Measurements from ENCODE around the gene DCDC2C.

Gene DCDC2C

GRCh38 chr2:3848776-3849175 lies 145.4 kb downstream of the DCDC2C start:
- Mint-ChIP-seq H3K4me1 (ENCODE audit: low read depth) (no peaks in the 10 kb centered on the region), H3K4me3 (no peak overlapping the region), H3K27ac (no peak overlapping the region), H3K36me3 (ENCODE audit: low read depth) (no peaks in the 10 kb centered on the region), H3K9me3 (peaks cover 15% of the 10 kb centered on the region), H3K27me3 (ENCODE audit: low read depth) (no peaks in the 10 kb centered on the region)
- no peak for DNase-seq (ENCODE audit: low spot score)

GRCh38 chr2:3849213-3849612 lies 145.8 kb downstream of the DCDC2C start:
- H3K4me3 Mint-ChIP-seq = no peak overlapping the region
- no peak for DNase-seq (ENCODE audit: low spot score)
- peaks cover 15% of the 10 kb centered on the region for H3K9me3 Mint-ChIP-seq
- no peaks in the 10 kb centered on the region for H3K36me3 Mint-ChIP-seq (ENCODE audit: low read depth)
- no peaks in the 10 kb centered on the region for H3K27me3 Mint-ChIP-seq (ENCODE audit: low read depth)
- H3K27ac Mint-ChIP-seq = no peak overlapping the region
- H3K4me1 Mint-ChIP-seq (ENCODE audit: low read depth) = no peaks in the 10 kb centered on the region

- H3K27me3 Mint-ChIP-seq (ENCODE audit: low read depth) = no peaks in the 10 kb centered on the region
Observed at GRCh38 chr2:3857576-3857975, 154.2 kb downstream of the DCDC2C start.

GRCh38 chr2:3864943-3865865 lies 161.8 kb downstream of the DCDC2C start:
- no peaks in the 10 kb centered on the region for H3K27me3 Mint-ChIP-seq (ENCODE audit: low read depth)
- H3K36me3 Mint-ChIP-seq (ENCODE audit: low read depth) = no peaks in the 10 kb centered on the region
- H3K27ac Mint-ChIP-seq = no peak overlapping the region
- no peaks in the 10 kb centered on the region for H3K4me1 Mint-ChIP-seq (ENCODE audit: low read depth)
- no peak overlapping the region for H3K4me3 Mint-ChIP-seq
- DNase-seq (ENCODE audit: low spot score) = no peak
- H3K9me3 Mint-ChIP-seq = no peaks in the 10 kb centered on the region

More at GRCh38 chr2:3857576-3857975, 154.2 kb downstream of the DCDC2C start:
- Mint-ChIP-seq H3K36me3 (ENCODE audit: low read depth) (no peaks in the 10 kb centered on the region), H3K9me3 (peaks cover 9% of the 10 kb centered on the region), H3K4me3 (no peak overlapping the region), H3K27ac (no peak overlapping the region), H3K4me1 (ENCODE audit: low read depth) (no peaks in the 10 kb centered on the region)
- no peak for DNase-seq (ENCODE audit: low spot score)

- no peak overlapping the region for H3K4me3 Mint-ChIP-seq
- no peaks in the 10 kb centered on the region for H3K36me3 Mint-ChIP-seq (ENCODE audit: low read depth)
- no peak for DNase-seq (ENCODE audit: low spot score)
- H3K9me3 Mint-ChIP-seq = no peaks in the 10 kb centered on the region
- H3K27ac Mint-ChIP-seq = no peak overlapping the region
- H3K27me3 Mint-ChIP-seq (ENCODE audit: low read depth) = no peaks in the 10 kb centered on the region
- H3K4me1 Mint-ChIP-seq (ENCODE audit: low read depth) = no peaks in the 10 kb centered on the region
Observed at GRCh38 chr2:3867469-3867868, 164.1 kb downstream of the DCDC2C start.

GRCh38 chr2:3868012-3868805 lies 164.8 kb downstream of the DCDC2C start:
- no peaks in the 10 kb centered on the region for H3K9me3 Mint-ChIP-seq
- no peak for DNase-seq (ENCODE audit: low spot score)
- H3K36me3 Mint-ChIP-seq (ENCODE audit: low read depth) = no peaks in the 10 kb centered on the region
- no peak overlapping the region for H3K27ac Mint-ChIP-seq
- no peaks in the 10 kb centered on the region for H3K4me1 Mint-ChIP-seq (ENCODE audit: low read depth)
- H3K4me3 Mint-ChIP-seq = no peak overlapping the region
- no peaks in the 10 kb centered on the region for H3K27me3 Mint-ChIP-seq (ENCODE audit: low read depth)

- Mint-ChIP-seq H3K27ac (no peak overlapping the region), H3K27me3 (ENCODE audit: low read depth) (no peaks in the 10 kb centered on the region), H3K4me3 (no peak overlapping the region), H3K36me3 (ENCODE audit: low read depth) (no peaks in the 10 kb centered on the region), H3K9me3 (no peaks in the 10 kb centered on the region), H3K4me1 (ENCODE audit: low read depth) (no peaks in the 10 kb centered on the region)
- no peak for DNase-seq (ENCODE audit: low spot score)
Observed at GRCh38 chr2:3870222-3870621, 166.8 kb downstream of the DCDC2C start.

GRCh38 chr2:3871002-3871401 lies 167.6 kb downstream of the DCDC2C start:
- H3K27ac Mint-ChIP-seq = no peak overlapping the region
- H3K4me1 Mint-ChIP-seq (ENCODE audit: low read depth) = no peaks in the 10 kb centered on the region
- no peaks in the 10 kb centered on the region for H3K36me3 Mint-ChIP-seq (ENCODE audit: low read depth)
- no peak overlapping the region for H3K4me3 Mint-ChIP-seq
- no peaks in the 10 kb centered on the region for H3K9me3 Mint-ChIP-seq
- H3K27me3 Mint-ChIP-seq (ENCODE audit: low read depth) = no peaks in the 10 kb centered on the region
- DNase-seq (ENCODE audit: low spot score) = no peak

- Mint-ChIP-seq H3K27me3 (ENCODE audit: low read depth) (no peaks in the 10 kb centered on the region), H3K4me3 (no peak overlapping the region), H3K27ac (no peak overlapping the region), H3K36me3 (ENCODE audit: low read depth) (no peaks in the 10 kb centered on the region), H3K9me3 (no peaks in the 10 kb centered on the region), H3K4me1 (ENCODE audit: low read depth) (no peaks in the 10 kb centered on the region)
- no peak for DNase-seq (ENCODE audit: low spot score)
Observed at GRCh38 chr2:3872451-3872850, 169.1 kb downstream of the DCDC2C start.

- no peaks in the 10 kb centered on the region for H3K4me1 Mint-ChIP-seq (ENCODE audit: low read depth)
- DNase-seq (ENCODE audit: low spot score) = no peak
- no peaks in the 10 kb centered on the region for H3K27me3 Mint-ChIP-seq (ENCODE audit: low read depth)
- no peak overlapping the region for H3K27ac Mint-ChIP-seq
- no peak overlapping the region for H3K4me3 Mint-ChIP-seq
- H3K9me3 Mint-ChIP-seq = no peaks in the 10 kb centered on the region
- no peaks in the 10 kb centered on the region for H3K36me3 Mint-ChIP-seq (ENCODE audit: low read depth)
Observed at GRCh38 chr2:3873899-3874298, 170.5 kb downstream of the DCDC2C start.

GRCh38 chr2:3876221-3876620 lies 172.8 kb downstream of the DCDC2C start:
- H3K27me3 Mint-ChIP-seq (ENCODE audit: low read depth) = no peaks in the 10 kb centered on the region
- no peak for DNase-seq (ENCODE audit: low spot score)
- H3K4me1 Mint-ChIP-seq (ENCODE audit: low read depth) = no peaks in the 10 kb centered on the region
- no peak overlapping the region for H3K27ac Mint-ChIP-seq
- no peak overlapping the region for H3K4me3 Mint-ChIP-seq
- no peaks in the 10 kb centered on the region for H3K9me3 Mint-ChIP-seq
- no peaks in the 10 kb centered on the region for H3K36me3 Mint-ChIP-seq (ENCODE audit: low read depth)

- Mint-ChIP-seq H3K4me1 (ENCODE audit: low read depth) (no peaks in the 10 kb centered on the region), H3K9me3 (no peaks in the 10 kb centered on the region), H3K4me3 (no peak overlapping the region), H3K36me3 (ENCODE audit: low read depth) (no peaks in the 10 kb centered on the region), H3K27me3 (ENCODE audit: low read depth) (no peaks in the 10 kb centered on the region), H3K27ac (no peak overlapping the region)
- DNase-seq (ENCODE audit: low spot score) = no peak
Observed at GRCh38 chr2:3876685-3877084, 173.3 kb downstream of the DCDC2C start.

GRCh38 chr2:3885629-3886628 lies 182.6 kb downstream of the DCDC2C start:
- H3K9me3 Mint-ChIP-seq = no peaks in the 10 kb centered on the region

More at GRCh38 chr2:3885629-3886628, 182.6 kb downstream of the DCDC2C start:
- no peaks in the 10 kb centered on the region for H3K36me3 Mint-ChIP-seq (ENCODE audit: low read depth)
- no peak overlapping the region for H3K4me3 Mint-ChIP-seq
- H3K27ac Mint-ChIP-seq = no peak overlapping the region
- no peaks in the 10 kb centered on the region for H3K27me3 Mint-ChIP-seq (ENCODE audit: low read depth)
- DNase-seq (ENCODE audit: low spot score) = no peak
- no peaks in the 10 kb centered on the region for H3K4me1 Mint-ChIP-seq (ENCODE audit: low read depth)

Measured in T-helper 2 cell treated with Interferon-gamma antibody and Interleukin-4, amounts not matched to agents 5 μg/mL and 100 μg/mL, for 36 hours (primary cell).